Measurements from ENCODE around the gene HEMGN. TPM values are rescaled to one million over a fixed set of nuclear protein-coding genes. Genes with fewer than 3 reads are reported as not detected.
A peak's percentile ranks its signal among the peaks of the same experiment; 100 is the strongest.

HEMGN gene
- total and polyA plus RNA-seq, 10 of the 15 experiments (the other 5 are each of a cell fraction or from before 2014, with no cell fraction given): 0.03 to 0.28 (median 0.09) TPM; not detected in 4

DNA sequence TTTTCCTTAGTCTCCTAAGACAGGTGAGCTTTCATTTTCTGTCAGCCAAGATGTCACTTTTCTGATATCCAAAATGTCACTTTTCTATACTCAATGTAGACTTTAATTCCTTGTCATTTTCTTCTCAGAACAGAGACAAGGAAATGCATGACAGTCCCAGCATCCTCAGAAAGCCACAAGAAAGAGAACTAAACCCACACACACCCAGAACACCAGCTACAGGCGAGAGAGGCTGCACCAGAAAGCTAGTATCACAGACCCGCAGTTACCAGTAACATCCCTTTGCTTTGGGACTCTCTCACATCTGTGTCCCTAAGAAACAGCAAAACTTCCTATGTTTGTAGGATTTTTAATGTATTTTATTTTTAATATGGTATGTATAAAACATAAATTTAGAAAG, 32.7 kb downstream of the HEMGN start:
- H3K4me2 ChIP-seq (ENCODE audit: control insufficient read depth, insufficient read depth): peak overlapping the region; percentile 5; the same call in 1 of the 2 replicates
- H3K4me3 ChIP-seq: no peak overlapping the region
- peaks cover 8% of the 10 kb centered on the region; the same call in 1 of the 2 replicates for H3K4me1 ChIP-seq (ENCODE audit: control insufficient read depth, insufficient read depth, low read length)
- no peaks in the 10 kb centered on the region for H4K20me1 ChIP-seq (ENCODE audit: control insufficient read depth, insufficient read depth)
- WGBS (ENCODE audit: insufficient coverage, insufficient replicate concordance, low lambda C conversion rate, missing lambda C conversion rate): 5% methylated on average over 2 of the region's 2 CpGs
- TF ChIP-seq TCF7 (IDR thresholded peaks at IDR 0.05; ENCODE audit: borderline replicate concordance) (peak; percentile 23; the same call in 1 of the 2 replicates), RUNX3 (IDR thresholded peaks at IDR 0.05; ENCODE audit: low read length) (peak; percentile 68), E2F8 (IDR thresholded peaks at IDR 0.05; ENCODE audit: low read depth, partially characterized antibody) (no peak)
- CTCF ChIA-PET: interaction anchor here (1.7 to 2.1 kb wide), 2 partner anchors 15 to 18 kb away, joined by 5 to 6 read pairs; partner anchors contain the start of gene TRMO
- no peak overlapping the region for H3K9ac ChIP-seq (ENCODE audit: control insufficient read depth, insufficient read depth, low read length)
- H3K36me3 ChIP-seq (ENCODE audit: control insufficient read depth in 2 of 2, insufficient read depth in 2 of 2, low read length in 1 of 2): peaks cover 2 to 7% of the 10 kb centered on the region in 2 experiments; a peak in 3 of 4 replicates
- FAIRE-seq (no peak), ATAC-seq (no peak), DNase-seq (ENCODE audit: low read depth, low spot score) (no peak)
- H3K27ac ChIP-seq (ENCODE audit: control insufficient read depth, insufficient read depth): no peak overlapping the region
- RAD21 ChIA-PET (ENCODE audit: unreplicated experiment): no interaction called here
- no TSS peak for BruUV-seq (replicated peaks)
- SMC1A ChIA-PET (ENCODE audit: uncharacterized antibody, unreplicated experiment): interaction anchor here (1.1 kb wide), 1 partner anchor 438 kb away, joined by 3 read pairs; no protein-coding TSS in a partner anchor
- POLR2A ChIA-PET: no interaction called here
- intact Hi-C loops (cut with micrococcal nuclease; ENCODE audit: unreplicated experiment): no loop called here
- no peak overlapping the region for H2AFZ ChIP-seq (ENCODE audit: control insufficient read depth, low read depth, low read length)
- H3K27me3 ChIP-seq (replicated peaks in 1 of 2; ENCODE audit: control insufficient read depth in 2 of 2, insufficient read depth in 2 of 2, low read length in 1 of 2): no peaks in the 10 kb centered on the region
- H3K9me3 ChIP-seq (replicated peaks; ENCODE audit: control insufficient read depth, insufficient read depth, low read length): no peaks in the 10 kb centered on the region
- in situ Hi-C loops (cut with MboI): no loop called here
- H3K79me2 ChIP-seq (ENCODE audit: control insufficient read depth, insufficient read depth, low read length): peaks cover 2% of the 10 kb centered on the region

GRCh38 chr9:97904725-97905124, 33.2 kb downstream of the HEMGN start:
- no peak for ATAC-seq
- FAIRE-seq: no peak
- H3K4me3 ChIP-seq: no peak overlapping the region
- TSS peak; percentile 11 for BruUV-seq (replicated peaks)
- H4K20me1 ChIP-seq (ENCODE audit: control insufficient read depth, insufficient read depth): no peaks in the 10 kb centered on the region
- H3K9ac ChIP-seq (ENCODE audit: control insufficient read depth, insufficient read depth, low read length): no peak overlapping the region
- SMC1A ChIA-PET (ENCODE audit: uncharacterized antibody, unreplicated experiment): interaction anchor here (1.1 kb wide), 1 partner anchor 437 kb away, joined by 3 read pairs; no protein-coding TSS in a partner anchor
- H3K9me3 ChIP-seq (replicated peaks; ENCODE audit: control insufficient read depth, insufficient read depth, low read length): no peaks in the 10 kb centered on the region
- intact Hi-C loops (cut with micrococcal nuclease; ENCODE audit: unreplicated experiment) (no loop called here), in situ Hi-C loops (cut with MboI) (loop anchor here (5.0 kb wide), 1 partner anchor 197 kb away; no protein-coding TSS in a partner anchor)
- H3K27ac ChIP-seq (ENCODE audit: control insufficient read depth, insufficient read depth): no peak overlapping the region
- no peak overlapping the region for H3K4me2 ChIP-seq (ENCODE audit: control insufficient read depth, insufficient read depth)
- POLR2A ChIA-PET: interaction anchor here (1.2 kb wide), 1 partner anchor 16 kb away, joined by 3 read pairs; no protein-coding TSS in a partner anchor
- peaks cover 8% of the 10 kb centered on the region; the same call in 1 of the 2 replicates for H3K4me1 ChIP-seq (ENCODE audit: control insufficient read depth, insufficient read depth, low read length)
- H2AFZ ChIP-seq (ENCODE audit: control insufficient read depth, low read depth, low read length): no peak overlapping the region
- peaks cover 0 to 5% of the 10 kb centered on the region in 2 experiments; a peak in 2 of 4 replicates for H3K36me3 ChIP-seq (ENCODE audit: control insufficient read depth in 2 of 2, insufficient read depth in 2 of 2, low read length in 1 of 2)
- RAD21 ChIA-PET (ENCODE audit: unreplicated experiment): no interaction called here
- CTCF ChIA-PET: interaction anchor here (1.7 to 2.1 kb wide), 2 partner anchors 15 to 18 kb away, joined by 5 to 6 read pairs; partner anchors contain the start of gene TRMO
- peaks cover 2% of the 10 kb centered on the region for H3K79me2 ChIP-seq (ENCODE audit: control insufficient read depth, insufficient read depth, low read length)
- WGBS (ENCODE audit: insufficient coverage, insufficient replicate concordance, low lambda C conversion rate, missing lambda C conversion rate): 91% methylated on average over 9 of the region's 9 CpGs
- DNase-seq (ENCODE audit: low read depth, low spot score): no peak
- H3K27me3 ChIP-seq (replicated peaks in 1 of 2; ENCODE audit: control insufficient read depth in 2 of 2, insufficient read depth in 2 of 2, low read length in 1 of 2): no peaks in the 10 kb centered on the region
- no peak for TF ChIP-seq CEBPZ (IDR thresholded peaks at IDR 0.05; ENCODE audit: low read depth, low read length)
- TF ChIP-seq, protein P1, sequence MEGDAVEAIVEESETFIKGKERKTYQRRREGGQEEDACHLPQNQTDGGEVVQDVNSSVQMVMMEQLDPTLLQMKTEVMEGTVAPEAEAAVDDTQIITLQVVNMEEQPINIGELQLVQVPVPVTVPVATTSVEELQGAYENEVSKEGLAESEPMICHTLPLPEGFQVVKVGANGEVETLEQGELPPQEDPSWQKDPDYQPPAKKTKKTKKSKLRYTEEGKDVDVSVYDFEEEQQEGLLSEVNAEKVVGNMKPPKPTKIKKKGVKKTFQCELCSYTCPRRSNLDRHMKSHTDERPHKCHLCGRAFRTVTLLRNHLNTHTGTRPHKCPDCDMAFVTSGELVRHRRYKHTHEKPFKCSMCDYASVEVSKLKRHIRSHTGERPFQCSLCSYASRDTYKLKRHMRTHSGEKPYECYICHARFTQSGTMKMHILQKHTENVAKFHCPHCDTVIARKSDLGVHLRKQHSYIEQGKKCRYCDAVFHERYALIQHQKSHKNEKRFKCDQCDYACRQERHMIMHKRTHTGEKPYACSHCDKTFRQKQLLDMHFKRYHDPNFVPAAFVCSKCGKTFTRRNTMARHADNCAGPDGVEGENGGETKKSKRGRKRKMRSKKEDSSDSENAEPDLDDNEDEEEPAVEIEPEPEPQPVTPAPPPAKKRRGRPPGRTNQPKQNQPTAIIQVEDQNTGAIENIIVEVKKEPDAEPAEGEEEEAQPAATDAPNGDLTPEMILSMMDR (IDR thresholded peaks at IDR 0.05 in 2 of 3, conservative IDR thresholded peaks at IDR 0.05 in 1 of 3; ENCODE audit: control insufficient read depth in 2 of 3, extremely low read depth in 1 of 3, insufficient read depth in 1 of 3, low read depth in 3 of 3, low read length in 3 of 3): no peak
- no peak for TF ChIP-seq MYC (IDR thresholded peaks at IDR 0.05; ENCODE audit: insufficient read depth, insufficient read length, insufficient replicate concordance, low read length, severe bottlenecking)
- no peak for TF ChIP-seq WRNIP1 (IDR thresholded peaks at IDR 0.05; ENCODE audit: borderline replicate concordance, low read depth, low read length)

Data from GM12878 (cell line).